ENCODE data around the gene ATG14. TPM values are rescaled to one million over a fixed set of nuclear protein-coding genes. Genes with fewer than 3 reads are reported as not detected.
"Not testable (repeated sequence)": the region's sequence is repeated elsewhere in the genome, so short reads cannot be mapped to it uniquely, and the experiment has no call there.

Gene ATG14, protein sequence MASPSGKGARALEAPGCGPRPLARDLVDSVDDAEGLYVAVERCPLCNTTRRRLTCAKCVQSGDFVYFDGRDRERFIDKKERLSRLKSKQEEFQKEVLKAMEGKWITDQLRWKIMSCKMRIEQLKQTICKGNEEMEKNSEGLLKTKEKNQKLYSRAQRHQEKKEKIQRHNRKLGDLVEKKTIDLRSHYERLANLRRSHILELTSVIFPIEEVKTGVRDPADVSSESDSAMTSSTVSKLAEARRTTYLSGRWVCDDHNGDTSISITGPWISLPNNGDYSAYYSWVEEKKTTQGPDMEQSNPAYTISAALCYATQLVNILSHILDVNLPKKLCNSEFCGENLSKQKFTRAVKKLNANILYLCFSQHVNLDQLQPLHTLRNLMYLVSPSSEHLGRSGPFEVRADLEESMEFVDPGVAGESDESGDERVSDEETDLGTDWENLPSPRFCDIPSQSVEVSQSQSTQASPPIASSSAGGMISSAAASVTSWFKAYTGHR
- 20.8 TPM for polyA plus RNA-seq (2013)

- peak within 1 kb of the TSS; percentile 94 to 99 (median 98) for H3K4me3 ChIP-seq (ENCODE audit: control insufficient read depth in 1 of 7, extremely low read depth in 1 of 7, insufficient read depth in 4 of 7, low read depth in 2 of 7, low read length in 6 of 7)
- ChIA-PET CTCF (interaction anchor here (9.7 kb wide), 1 partner anchor 16 kb away, joined by 77 read pairs; no protein-coding TSS in a partner anchor), POLR2A (no interaction called here)
- H3K27me3 ChIP-seq (replicated peaks in 2 of 5; ENCODE audit: control insufficient read depth in 4 of 5, insufficient read depth in 5 of 5, low read length in 4 of 5), result no peaks in the 10 kb centered on the region
- peaks cover 15 to 26% (median 20%) of the 10 kb centered on the region in 4 experiments for H3K4me1 ChIP-seq (ENCODE audit: control extremely low read depth in 1 of 4, control insufficient read depth in 4 of 4, insufficient read depth in 4 of 4, low read length in 3 of 4)
- 0% methylated on average over 46 of the region's 57 CpGs for WGBS (ENCODE audit: insufficient coverage)
- no peaks in the 10 kb centered on the region for H3K9me3 ChIP-seq (ENCODE audit: control extremely low read depth in 1 of 5, control insufficient read depth in 4 of 5, insufficient read depth in 2 of 5, low read depth in 1 of 5, low read length in 4 of 5)
- peak within 1 kb of the TSS; percentile 85 to 91 for H3K27ac ChIP-seq (ENCODE audit: insufficient read depth in 1 of 2, low read depth in 1 of 2, low read length in 2 of 2, poor library complexity in 1 of 2, severe bottlenecking in 2 of 2)
- DNase-seq, result peak; percentile 76 to 88 (median 82)
- H3K36me3 ChIP-seq (ENCODE audit: control insufficient read depth in 4 of 4, insufficient read depth in 4 of 4, low read length in 3 of 4), result peaks cover 0 to 2% (median 0%) of the 10 kb centered on the region in 4 experiments
Measured at GRCh38 chr14:55411426-55412389, at the start of gene ATG14. TSS of gene ATG14 (minus strand) at chr14:55411830. CDS start at chr14:55411822, 8 bp downstream.

GRCh38 chr14:55458800-55459515, 47.3 kb upstream of the ATG14 start:
- Histone ChIP-seq H3K4me1 (ENCODE audit: control extremely low read depth in 1 of 4, control insufficient read depth in 4 of 4, insufficient read depth in 4 of 4, low read length in 3 of 4) (peaks cover 0 to 10% (median 7%) of the 10 kb centered on the region in 4 experiments), H3K9me3 (ENCODE audit: control extremely low read depth in 1 of 5, control insufficient read depth in 4 of 5, insufficient read depth in 2 of 5, low read depth in 1 of 5, low read length in 4 of 5) (no peaks in the 10 kb centered on the region), H3K27ac (ENCODE audit: insufficient read depth in 1 of 2, low read depth in 1 of 2, low read length in 2 of 2, poor library complexity in 1 of 2, severe bottlenecking in 2 of 2) (no peak overlapping the region), H3K36me3 (ENCODE audit: control insufficient read depth in 4 of 4, insufficient read depth in 4 of 4, low read length in 3 of 4) (no peaks in the 10 kb centered on the region), H3K4me3 (ENCODE audit: control insufficient read depth in 1 of 7, extremely low read depth in 1 of 7, insufficient read depth in 4 of 7, low read depth in 2 of 7, low read length in 6 of 7) (peak overlapping the region in 1 of 7 experiments; percentile 39), H3K27me3 (replicated peaks in 2 of 5; ENCODE audit: control insufficient read depth in 4 of 5, insufficient read depth in 5 of 5, low read length in 4 of 5) (no peaks in the 10 kb centered on the region)
- DNase-seq, result peak in 2 of 3 donors; percentile 36 to 52
- POLR2A ChIA-PET, result no interaction called here
- CTCF ChIA-PET, result interaction anchor here (0.7 to 2.2 kb wide), 3 partner anchors 9 to 13 kb away, joined by 3 to 5 read pairs (median 4); no protein-coding TSS in a partner anchor
- 77% methylated on average over 5 of the region's 9 CpGs for WGBS (ENCODE audit: insufficient coverage)

- peaks cover 0 to 13% (median 8%) of the 10 kb centered on the region in 4 experiments for H3K4me1 ChIP-seq (ENCODE audit: control extremely low read depth in 1 of 4, control insufficient read depth in 4 of 4, insufficient read depth in 4 of 4, low read length in 3 of 4)
- WGBS (ENCODE audit: insufficient coverage), result 95% methylated on average over 4 of the region's 6 CpGs
- no peaks in the 10 kb centered on the region for H3K27me3 ChIP-seq (replicated peaks in 2 of 5; ENCODE audit: control insufficient read depth in 4 of 5, insufficient read depth in 5 of 5, low read length in 4 of 5)
- H3K4me3 ChIP-seq (ENCODE audit: control insufficient read depth in 1 of 7, extremely low read depth in 1 of 7, insufficient read depth in 4 of 7, low read depth in 2 of 7, low read length in 6 of 7), result no peak overlapping the region
- DNase-seq, result no peak
- H3K27ac ChIP-seq (ENCODE audit: insufficient read depth in 1 of 2, low read depth in 1 of 2, low read length in 2 of 2, poor library complexity in 1 of 2, severe bottlenecking in 2 of 2), result no peak overlapping the region
- CTCF ChIA-PET, result interaction anchor here (0.9 kb wide), 1 partner anchor 21 kb away, joined by 3 read pairs; no protein-coding TSS in a partner anchor
- H3K9me3 ChIP-seq (ENCODE audit: control extremely low read depth in 1 of 5, control insufficient read depth in 4 of 5, insufficient read depth in 2 of 5, low read depth in 1 of 5, low read length in 4 of 5), result no peaks in the 10 kb centered on the region
- POLR2A ChIA-PET, result interaction anchor here (0.5 kb wide), 1 partner anchor 34 kb away, joined by 3 read pairs; no protein-coding TSS in a partner anchor
- H3K36me3 ChIP-seq (ENCODE audit: control insufficient read depth in 4 of 4, insufficient read depth in 4 of 4, low read length in 3 of 4), result no peaks in the 10 kb centered on the region
Measured at GRCh38 chr14:55457496-55457895, 45.9 kb upstream of the ATG14 start.

- peaks cover 0 to 20% (median 12%) of the 10 kb centered on the region in 4 experiments for H3K4me1 ChIP-seq (ENCODE audit: control extremely low read depth in 1 of 4, control insufficient read depth in 4 of 4, insufficient read depth in 4 of 4, low read length in 3 of 4)
- H3K4me3 ChIP-seq (ENCODE audit: control insufficient read depth in 1 of 7, extremely low read depth in 1 of 7, insufficient read depth in 4 of 7, low read depth in 2 of 7, low read length in 6 of 7); CTCF ChIA-PET; DNase-seq; H3K36me3 ChIP-seq (ENCODE audit: control insufficient read depth in 4 of 4, insufficient read depth in 4 of 4, low read length in 3 of 4); H3K27me3 ChIP-seq (replicated peaks in 2 of 5; ENCODE audit: control insufficient read depth in 4 of 5, insufficient read depth in 5 of 5, low read length in 4 of 5); H3K27ac ChIP-seq (ENCODE audit: insufficient read depth in 1 of 2, low read depth in 1 of 2, low read length in 2 of 2, poor library complexity in 1 of 2, severe bottlenecking in 2 of 2); H3K9me3 ChIP-seq (ENCODE audit: control extremely low read depth in 1 of 5, control insufficient read depth in 4 of 5, insufficient read depth in 2 of 5, low read depth in 1 of 5, low read length in 4 of 5); POLR2A ChIA-PET: not testable (repeated sequence)
- WGBS (ENCODE audit: insufficient coverage), result no CpG with 5 or more reads among the region's 34 CpGs
Measured at GRCh38 chr14:55456411-55456810, 44.8 kb upstream of the ATG14 start.

DNA sequence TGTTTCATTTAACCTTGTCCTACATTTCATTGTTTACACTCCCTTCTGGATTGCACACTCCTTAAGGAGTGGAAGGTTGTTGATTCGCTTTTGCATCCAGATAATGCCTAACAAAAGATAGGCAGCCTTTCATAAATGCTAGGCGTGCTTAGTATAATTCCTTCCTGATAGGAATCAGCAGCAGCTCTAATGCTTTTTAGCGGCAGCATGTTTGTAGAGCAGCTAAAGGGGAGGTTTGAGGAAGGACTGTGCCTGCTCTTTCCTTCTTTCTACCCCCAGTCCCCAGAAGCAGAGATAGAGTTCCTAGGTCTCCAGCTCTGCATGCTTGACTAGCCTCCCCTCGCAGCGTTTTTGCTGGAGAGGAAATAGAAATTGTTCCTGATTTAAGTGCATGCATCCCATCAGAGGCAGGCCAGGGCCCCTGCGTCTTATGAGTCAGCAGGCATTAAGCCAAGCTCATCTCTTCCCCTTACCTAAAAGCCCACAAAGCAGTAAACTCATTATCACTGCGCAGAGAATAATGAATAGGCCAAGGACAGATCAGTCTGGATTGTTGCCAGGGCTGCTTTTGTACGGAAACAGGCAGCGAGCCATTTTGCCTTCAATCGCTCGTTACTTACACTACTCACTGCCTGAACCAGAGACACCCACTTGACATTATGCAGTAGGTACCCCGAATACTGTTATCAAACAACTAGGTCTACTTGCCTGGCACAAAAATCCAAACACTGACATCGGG, 42.8 kb upstream of the ATG14 start:
- 42% methylated on average over 8 of the region's 13 CpGs for WGBS (ENCODE audit: insufficient coverage)
- no peaks in the 10 kb centered on the region for H3K27me3 ChIP-seq (replicated peaks in 2 of 5; ENCODE audit: control insufficient read depth in 4 of 5, insufficient read depth in 5 of 5, low read length in 4 of 5)
- no peak overlapping the region for H3K4me3 ChIP-seq (ENCODE audit: control insufficient read depth in 1 of 7, extremely low read depth in 1 of 7, insufficient read depth in 4 of 7, low read depth in 2 of 7, low read length in 6 of 7)
- ChIA-PET CTCF (interaction anchor here (0.7 to 2.5 kb wide), 3 partner anchors 9 to 28 kb away, joined by 3 to 7 read pairs (median 3); no protein-coding TSS in a partner anchor), POLR2A (no interaction called here)
- H3K4me1 ChIP-seq (ENCODE audit: control extremely low read depth in 1 of 4, control insufficient read depth in 4 of 4, insufficient read depth in 4 of 4, low read length in 3 of 4), result peaks cover 7 to 35% (median 23%) of the 10 kb centered on the region in 4 experiments
- no peaks in the 10 kb centered on the region for H3K36me3 ChIP-seq (ENCODE audit: control insufficient read depth in 4 of 4, insufficient read depth in 4 of 4, low read length in 3 of 4)
- no peak overlapping the region for H3K27ac ChIP-seq (ENCODE audit: insufficient read depth in 1 of 2, low read depth in 1 of 2, low read length in 2 of 2, poor library complexity in 1 of 2, severe bottlenecking in 2 of 2)
- no peaks in the 10 kb centered on the region for H3K9me3 ChIP-seq (ENCODE audit: control extremely low read depth in 1 of 5, control insufficient read depth in 4 of 5, insufficient read depth in 2 of 5, low read depth in 1 of 5, low read length in 4 of 5)
- peak; percentile 59 to 89 (median 83) for DNase-seq

DNA sequence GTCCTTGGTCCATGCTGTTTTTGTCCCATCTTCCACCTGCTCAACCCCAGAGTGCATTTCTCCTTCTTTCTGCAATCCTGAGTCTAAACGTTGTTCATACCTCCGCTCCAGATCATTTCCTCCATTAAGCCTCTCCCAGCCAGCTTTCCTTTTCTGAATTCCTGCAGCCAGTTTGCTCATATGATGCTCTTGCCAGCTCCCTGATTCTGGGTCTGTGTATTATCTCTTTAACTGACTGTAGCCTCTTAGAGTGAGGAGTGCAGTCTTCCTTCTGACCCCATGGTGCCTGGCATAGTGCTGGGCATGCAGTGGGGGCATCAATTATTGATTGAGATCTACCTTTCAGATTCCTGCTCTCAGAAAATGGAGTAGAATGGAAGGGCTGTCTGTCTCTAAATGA, 40.3 kb upstream of the ATG14 start:
- CTCF ChIA-PET, result no interaction called here
- whole genome bisulfite sequencing (ENCODE audit: insufficient coverage), result 93% methylated on average over 2 of the region's 2 CpGs
- no peaks in the 10 kb centered on the region for H3K9me3 ChIP-seq (ENCODE audit: control extremely low read depth in 1 of 5, control insufficient read depth in 4 of 5, insufficient read depth in 2 of 5, low read depth in 1 of 5, low read length in 4 of 5)
- peaks cover 7 to 35% (median 23%) of the 10 kb centered on the region in 4 experiments for H3K4me1 ChIP-seq (ENCODE audit: control extremely low read depth in 1 of 4, control insufficient read depth in 4 of 4, insufficient read depth in 4 of 4, low read length in 3 of 4)
- POLR2A ChIA-PET, result no interaction called here
- no peak for DNase-seq
- H3K36me3 ChIP-seq (ENCODE audit: control insufficient read depth in 4 of 4, insufficient read depth in 4 of 4, low read length in 3 of 4), result no peaks in the 10 kb centered on the region
- no peaks in the 10 kb centered on the region for H3K27me3 ChIP-seq (replicated peaks in 2 of 5; ENCODE audit: control insufficient read depth in 4 of 5, insufficient read depth in 5 of 5, low read length in 4 of 5)
- H3K4me3 ChIP-seq (ENCODE audit: control insufficient read depth in 1 of 7, extremely low read depth in 1 of 7, insufficient read depth in 4 of 7, low read depth in 2 of 7, low read length in 6 of 7), result no peak overlapping the region
- H3K27ac ChIP-seq (ENCODE audit: insufficient read depth in 1 of 2, low read depth in 1 of 2, low read length in 2 of 2, poor library complexity in 1 of 2, severe bottlenecking in 2 of 2), result no peak overlapping the region

Measured in common myeloid progenitor, CD34-positive (primary cell).